Caco-2 (cell line): ENCODE data around the gene NUB1. TPM values are rescaled to one million over a fixed set of nuclear protein-coding genes. Genes with fewer than 3 reads are reported as not detected.

Source experiments
- BruUV-seq: library from RNA; stranded (reverse); fragments of 400-500 nt; replicated peaks from 2 replicates; lab custom pipeline; 2021; lab: Mats Ljungman, UMichigan
- CTCF ChIA-PET: fragments of 300-600 bp; sonication (Branson Sonifier 250); formaldehyde crosslinking; loops from one replicate; lab custom pipeline; 2022; ENCODE audit warnings: antibody characterized with exemption; lab: Charles Lee
- POLR2A ChIA-PET: fragments of 300-600 bp; sonication (Branson Sonifier 250); formaldehyde crosslinking; loops from one replicate; lab custom pipeline; 2022; ENCODE audit warnings: antibody characterized with exemption; lab: Charles Lee
- DNase-seq, 2 experiments: peaks; one replicate each; pipeline versions ENCODE4 v3.0.0 to v3.0.0-alpha.2; 2020 to 2022
- H3K27me3 ChIP-seq: replicated peaks from 2 replicates; pipeline ENCODE4 v1.6.0; 2011; ENCODE audit warnings: low read length; ENCODE audit not compliant: control insufficient read depth, insufficient read depth
- H3K36me3 ChIP-seq: 2 replicates; pipeline ENCODE4 v1.5.1; 2011; ENCODE audit warnings: low read length; ENCODE audit not compliant: control insufficient read depth, insufficient read depth
- H3K4me1 ChIP-seq: fragments of 250-450 bp; sonication (Bioruptor Pico); 2 replicates; pipeline ENCODE4 v1.5.1; 2020; ENCODE audit warnings: mild to moderate bottlenecking
- H3K4me3 ChIP-seq: 2 replicates; pipeline ENCODE4 v1.5.1; 2011; ENCODE audit warnings: low read depth, mild to moderate bottlenecking, control low read depth, low read length
- H3K9me3 ChIP-seq: fragments of 250-450 bp; sonication (Bioruptor Pico); 2 replicates; pipeline ENCODE4 v1.5.1; 2020; ENCODE audit warnings: mild to moderate bottlenecking, moderate library complexity
- H3K27ac Mint-ChIP-seq: one replicate; pipeline ENCODE4 v1.8.0; 2022; ENCODE audit warnings: mixed read lengths; ENCODE audit not compliant: unreplicated experiment
- H3K27me3 Mint-ChIP-seq: one replicate; pipeline ENCODE4 v1.8.0; 2022; ENCODE audit warnings: mixed read lengths; ENCODE audit not compliant: insufficient read depth, unreplicated experiment
- H3K36me3 Mint-ChIP-seq: one replicate; pipeline ENCODE4 v1.8.0; 2022; ENCODE audit warnings: mild to moderate bottlenecking, mixed read lengths; ENCODE audit not compliant: insufficient read depth, unreplicated experiment
- H3K4me1 Mint-ChIP-seq: one replicate; pipeline ENCODE4 v1.8.0; 2022; ENCODE audit warnings: low read depth, mixed read lengths; ENCODE audit not compliant: unreplicated experiment
- H3K4me3 Mint-ChIP-seq: one replicate; pipeline ENCODE4 v1.8.0; 2022; ENCODE audit warnings: mild to moderate bottlenecking, moderate library complexity, mixed read lengths; ENCODE audit not compliant: unreplicated experiment
- H3K9me3 Mint-ChIP-seq: one replicate; pipeline ENCODE4 v1.8.0; 2022; ENCODE audit warnings: mixed read lengths; ENCODE audit not compliant: unreplicated experiment
- intact Hi-C: fragments of 100-400 bp; cut with micrococcal nuclease; formaldehyde crosslinking; loops from one replicate; pipeline ENCODE4 v1.10.0; 2022; ENCODE audit not compliant: unreplicated experiment
- total RNA-seq: library from RNA; stranded (reverse); gene quantifications from 2 replicates; pipeline ENCODE4 v1.2.3, GENCODE V29; 2022
- TF ChIP-seq, protein P1 (sequence below), 2 experiments: fragments of 200-600 bp in 1 of 2; IDR thresholded peaks; 1 replicate in 1 of 2; 2 replicates in 1 of 2; pipeline versions ENCODE4 v1.5.1 to v1.8.0; 2011 to 2022; ENCODE audit warnings: antibody characterized with exemption in 1 of 2, control low read depth in 1 of 2, inconsistent platforms in 1 of 2, low read depth in 1 of 2, low read length in 1 of 2, mild to moderate bottlenecking in 1 of 2, moderate library complexity in 1 of 2; ENCODE audit not compliant: insufficient read depth in 1 of 2, severe bottlenecking in 1 of 2, unreplicated experiment in 1 of 2

The NUB1 gene
- total RNA-seq, 1 experiment from 2014 or later = 51.6 TPM

DNA sequence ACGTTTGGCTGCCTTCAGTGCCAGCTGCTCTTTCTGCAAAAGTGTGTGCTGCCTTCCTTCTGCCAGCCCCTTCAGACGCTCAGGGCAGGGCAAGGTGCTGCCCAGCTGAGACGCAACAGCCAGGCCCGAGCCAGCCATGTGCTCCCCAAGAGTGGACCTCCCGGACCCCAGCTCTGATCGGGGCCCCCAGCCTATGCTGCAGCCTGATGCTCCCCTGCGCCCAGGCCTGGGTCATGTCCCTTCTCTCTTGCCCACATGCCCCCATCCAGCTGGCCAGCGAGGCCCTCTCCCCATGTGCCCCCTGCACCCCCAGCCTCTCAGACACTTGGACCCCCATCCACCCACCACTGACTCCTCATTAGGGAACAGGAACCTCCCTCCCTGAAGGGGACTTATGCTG, 50.4 kb downstream of the NUB1 start:
- DNase-seq = no peak
- intact Hi-C loops = no loop called here
- TF ChIP-seq, protein P1, sequence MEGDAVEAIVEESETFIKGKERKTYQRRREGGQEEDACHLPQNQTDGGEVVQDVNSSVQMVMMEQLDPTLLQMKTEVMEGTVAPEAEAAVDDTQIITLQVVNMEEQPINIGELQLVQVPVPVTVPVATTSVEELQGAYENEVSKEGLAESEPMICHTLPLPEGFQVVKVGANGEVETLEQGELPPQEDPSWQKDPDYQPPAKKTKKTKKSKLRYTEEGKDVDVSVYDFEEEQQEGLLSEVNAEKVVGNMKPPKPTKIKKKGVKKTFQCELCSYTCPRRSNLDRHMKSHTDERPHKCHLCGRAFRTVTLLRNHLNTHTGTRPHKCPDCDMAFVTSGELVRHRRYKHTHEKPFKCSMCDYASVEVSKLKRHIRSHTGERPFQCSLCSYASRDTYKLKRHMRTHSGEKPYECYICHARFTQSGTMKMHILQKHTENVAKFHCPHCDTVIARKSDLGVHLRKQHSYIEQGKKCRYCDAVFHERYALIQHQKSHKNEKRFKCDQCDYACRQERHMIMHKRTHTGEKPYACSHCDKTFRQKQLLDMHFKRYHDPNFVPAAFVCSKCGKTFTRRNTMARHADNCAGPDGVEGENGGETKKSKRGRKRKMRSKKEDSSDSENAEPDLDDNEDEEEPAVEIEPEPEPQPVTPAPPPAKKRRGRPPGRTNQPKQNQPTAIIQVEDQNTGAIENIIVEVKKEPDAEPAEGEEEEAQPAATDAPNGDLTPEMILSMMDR (IDR thresholded peaks at IDR 0.05; ENCODE audit: insufficient read depth in 1 of 2, low read depth in 1 of 2, low read length in 1 of 2, severe bottlenecking in 1 of 2, unreplicated experiment in 1 of 2) = no peak
- ChIA-PET POLR2A (no interaction called here), CTCF (no interaction called here)
- Histone ChIP-seq H3K4me1 (peaks cover 12% of the 10 kb centered on the region), H3K27me3 (no peaks in the 10 kb centered on the region), H3K36me3 (no peaks in the 10 kb centered on the region), H3K4me3 (no peak overlapping the region), H3K9me3 (no peaks in the 10 kb centered on the region)
- Mint-ChIP-seq H3K9me3 (no peaks in the 10 kb centered on the region), H3K4me1 (no peaks in the 10 kb centered on the region), H3K4me3 (no peak overlapping the region), H3K27ac (no peak overlapping the region), H3K36me3 (no peaks in the 10 kb centered on the region), H3K27me3 (peaks cover 2% of the 10 kb centered on the region)
- no TSS peak for BruUV-seq

- Mint-ChIP-seq H3K9me3 (no peaks in the 10 kb centered on the region), H3K27me3 (peaks cover 2% of the 10 kb centered on the region), H3K4me3 (no peak overlapping the region), H3K4me1 (no peaks in the 10 kb centered on the region), H3K27ac (no peak overlapping the region), H3K36me3 (no peaks in the 10 kb centered on the region)
- POLR2A ChIA-PET = no interaction called here
- TF ChIP-seq, protein P1 (IDR thresholded peaks at IDR 0.05; ENCODE audit: insufficient read depth in 1 of 2, low read depth in 1 of 2, low read length in 1 of 2, severe bottlenecking in 1 of 2, unreplicated experiment in 1 of 2) = no peak
- Histone ChIP-seq H3K36me3 (no peaks in the 10 kb centered on the region), H3K4me1 (peaks cover 12% of the 10 kb centered on the region), H3K4me3 (no peak overlapping the region), H3K9me3 (no peaks in the 10 kb centered on the region), H3K27me3 (no peaks in the 10 kb centered on the region)
- intact Hi-C loops = no loop called here
- DNase-seq = no peak
- BruUV-seq = no TSS peak
- CTCF ChIA-PET = no interaction called here
These were observed 50.8 kb downstream of the NUB1 start for GRCh38 chr7:151392426-151392825.

DNA sequence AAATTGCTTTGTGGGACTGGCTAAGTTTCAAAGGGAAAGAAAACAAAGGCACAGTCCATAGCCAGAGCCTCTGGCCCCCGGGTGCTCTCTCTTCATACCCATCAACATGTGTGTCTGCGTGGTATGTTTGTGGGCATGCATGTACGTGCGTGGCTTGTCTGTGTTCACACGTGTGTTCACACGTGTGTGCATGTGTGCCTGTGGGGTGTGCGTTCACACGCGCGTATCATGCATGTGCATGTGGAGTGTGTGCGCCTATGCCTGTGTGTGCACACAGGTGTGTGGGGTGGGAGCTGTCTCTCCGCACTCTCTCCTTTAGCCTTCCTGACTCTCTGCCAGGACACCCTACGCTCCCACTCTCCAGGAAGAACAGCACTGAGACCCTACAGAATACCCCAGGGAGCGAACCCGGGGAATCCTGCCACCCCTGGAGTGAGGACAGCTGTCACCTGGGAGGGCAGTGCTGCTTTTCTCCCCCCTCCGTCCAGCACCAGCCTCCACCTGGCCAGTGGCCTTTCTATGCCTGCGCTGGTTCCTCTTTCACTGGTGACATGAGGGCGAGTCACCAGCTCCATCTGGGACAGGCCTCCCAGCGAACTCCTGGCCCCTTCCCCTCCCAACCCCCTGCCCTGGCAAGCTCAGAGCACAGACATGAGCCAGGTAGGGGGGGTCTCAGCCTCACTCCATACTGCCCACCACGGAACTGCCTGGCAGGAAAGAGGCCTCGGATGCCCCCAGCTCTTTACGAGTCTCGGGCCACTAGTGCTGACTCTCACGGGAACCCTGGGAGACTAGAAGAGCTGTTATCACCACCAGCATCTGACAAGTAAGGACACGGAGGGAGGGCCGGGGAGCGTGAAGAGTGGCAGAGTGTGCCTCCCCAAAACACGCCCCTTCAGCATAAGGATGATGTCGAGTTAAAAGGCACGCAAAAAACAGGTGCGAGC, 51.7 kb downstream of the NUB1 start:
- H3K4me3 Mint-ChIP-seq = no peak overlapping the region
- ChIA-PET CTCF (interaction anchor here (0.6 to 0.8 kb wide), 2 partner anchors 25 to 455 kb away, joined by 3 to 6 read pairs; no protein-coding TSS in a partner anchor), POLR2A (no interaction called here)
- Histone ChIP-seq H3K9me3 (no peaks in the 10 kb centered on the region), H3K36me3 (no peaks in the 10 kb centered on the region), H3K4me3 (no peak overlapping the region), H3K4me1 (peaks cover 12% of the 10 kb centered on the region), H3K27me3 (no peaks in the 10 kb centered on the region)
- H3K27ac Mint-ChIP-seq = no peak overlapping the region
- DNase-seq = no peak
- peaks cover 2% of the 10 kb centered on the region for H3K27me3 Mint-ChIP-seq
- no TSS peak for BruUV-seq
- no peaks in the 10 kb centered on the region for H3K4me1 Mint-ChIP-seq
- TF ChIP-seq, protein P1 (IDR thresholded peaks at IDR 0.05; ENCODE audit: insufficient read depth in 1 of 2, low read depth in 1 of 2, low read length in 1 of 2, severe bottlenecking in 1 of 2, unreplicated experiment in 1 of 2) = no peak
- no peaks in the 10 kb centered on the region for H3K36me3 Mint-ChIP-seq
- intact Hi-C loops = no loop called here
- H3K9me3 Mint-ChIP-seq = no peaks in the 10 kb centered on the region
